Subcutaneous adipose tissue (tissue), 4 donors: Measurements from ENCODE around the gene EGFR. TPM values are rescaled to one million over a fixed set of nuclear protein-coding genes. Genes with fewer than 3 reads are reported as not detected.

Source experiments
- CTCF ChIP-seq: fragments of 450-650 bp; IDR thresholded peaks from one replicate; pipeline ENCODE4 v1.5.1; 2016; ENCODE audit warnings: low read depth, mild to moderate bottlenecking, control low read depth, antibody characterized with exemption, moderate library complexity
- total RNA-seq, 4 donors: library from RNA; depleted of rRNA; stranded (reverse); fragments of >200 nt; gene quantifications; one replicate each; pipeline ENCODE4 v1.1.0, GENCODE V29; 2016

Gene EGFR
- total RNA-seq, 4 donors from 2014 or later = 84.0 to 132 (median 102) TPM

- no peak for TF ChIP-seq CTCF
Measured at GRCh38 chr7:55210176-55210575, 191.4 kb downstream of the EGFR start.

DNA sequence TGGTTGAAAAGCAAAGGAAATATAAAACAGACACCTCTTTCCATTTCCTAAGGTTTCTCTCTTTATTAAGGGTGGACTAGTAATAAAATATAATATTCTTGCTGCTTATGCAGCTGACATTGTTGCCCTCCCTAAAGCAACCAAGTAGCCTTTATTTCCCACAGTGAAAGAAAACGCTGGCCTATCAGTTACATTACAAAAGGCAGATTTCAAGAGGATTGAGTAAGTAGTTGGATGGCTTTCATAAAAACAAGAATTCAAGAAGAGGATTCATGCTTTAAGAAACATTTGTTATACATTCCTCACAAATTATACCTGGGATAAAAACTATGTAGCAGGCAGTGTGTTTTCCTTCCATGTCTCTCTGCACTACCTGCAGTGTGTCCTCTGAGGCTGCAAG lies 191.9 kb downstream of the EGFR start:
- no peak for TF ChIP-seq CTCF

GRCh38 chr7:55211726-55212125 lies 192.9 kb downstream of the EGFR start:
- TF ChIP-seq CTCF = no peak

DNA sequence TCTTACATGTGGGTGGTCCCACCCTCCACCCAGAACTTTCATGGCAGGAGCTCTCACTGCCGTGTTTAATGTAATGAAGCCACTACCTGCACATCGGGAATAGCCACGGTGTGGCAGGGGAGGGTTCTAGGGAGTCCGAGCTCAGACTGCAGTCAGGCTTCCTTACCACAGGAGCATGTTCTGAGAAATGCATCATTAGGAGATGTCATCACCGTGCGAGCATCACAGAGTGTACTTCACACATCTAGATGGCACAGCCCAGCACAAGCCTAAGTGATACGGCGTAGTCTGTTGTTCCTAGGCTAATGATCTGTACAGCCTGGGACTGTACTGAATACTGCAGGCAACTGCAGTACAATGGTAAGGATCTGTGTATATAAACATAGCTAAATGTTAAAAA lies 193.4 kb downstream of the EGFR start:
- no peak for TF ChIP-seq CTCF

DNA sequence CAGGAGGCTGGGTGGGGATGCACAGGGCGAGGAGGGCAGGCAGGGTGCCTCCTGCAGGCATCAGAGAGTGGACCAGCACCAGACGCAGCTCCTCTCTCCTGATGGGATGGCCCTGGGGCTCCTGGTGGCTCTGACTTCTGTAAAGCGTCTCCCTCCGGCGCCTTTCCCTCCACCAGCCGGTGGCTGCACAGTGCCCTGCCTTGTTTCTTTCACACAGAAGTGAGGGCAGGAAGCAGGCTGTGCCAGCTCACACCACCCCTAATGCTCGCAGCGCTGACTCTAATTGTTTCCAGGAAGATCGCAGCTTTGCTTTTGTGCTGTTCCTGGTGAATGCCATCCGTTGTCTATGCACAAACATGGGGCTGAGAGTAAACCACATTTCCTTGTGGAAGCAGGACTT lies 194.0 kb downstream of the EGFR start:
- TF ChIP-seq CTCF = no peak

DNA sequence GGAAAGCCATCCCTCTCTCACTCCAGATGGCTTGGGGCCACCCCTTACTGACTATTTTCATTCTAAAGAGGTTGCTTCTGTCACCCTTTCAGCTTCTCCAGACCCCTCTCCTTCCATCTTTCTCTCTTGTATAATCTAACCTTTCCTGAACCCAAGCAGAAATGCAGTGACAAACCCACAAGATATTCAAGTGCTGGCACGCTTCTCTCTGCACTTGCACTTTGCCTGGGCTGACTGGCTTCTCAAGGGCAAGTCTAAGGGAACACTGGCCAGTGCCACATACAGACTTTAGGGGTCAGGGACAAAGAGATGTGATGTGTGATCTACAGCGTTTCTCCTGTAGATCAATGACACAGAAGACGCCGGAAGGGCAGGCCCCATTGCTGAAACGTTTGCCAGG lies 195.9 kb downstream of the EGFR start:
- TF ChIP-seq CTCF = no peak

GRCh38 chr7:55223023-55223422 lies 204.2 kb downstream of the EGFR start:
- TF ChIP-seq CTCF = no peak
